GM23248 (cell line): ENCODE data around the gene APLF. TPM values are rescaled to one million over a fixed set of nuclear protein-coding genes. Genes with fewer than 3 reads are reported as not detected.

Experiments used
- DNase-seq: peaks from one replicate; pipeline ENCODE4 v3.0.0-alpha.2; 2015
- H2AFZ ChIP-seq: fragments of 200-600 bp; sonication (generic); 2 replicates; pipeline ENCODE4 v1.6.1; 2016; ENCODE audit warnings: antibody characterized with exemption
- H3F3A ChIP-seq: fragments of 200-600 bp; sonication (generic); 2 replicates; pipeline ENCODE4 v1.6.1; 2016; ENCODE audit warnings: mild to moderate bottlenecking, antibody characterized with exemption, mixed run types; ENCODE audit not compliant: insufficient read depth
- H3K27ac ChIP-seq: fragments of 200-600 bp; sonication (generic); 2 replicates; pipeline ENCODE4 v1.5.1; 2016; ENCODE audit warnings: mild to moderate bottlenecking
- H3K27me3 ChIP-seq: fragments of 200-600 bp; sonication (generic); replicated peaks from 2 replicates; pipeline ENCODE4 v1.6.1; 2016; ENCODE audit warnings: mild to moderate bottlenecking; ENCODE audit not compliant: insufficient read depth
- H3K36me3 ChIP-seq: fragments of 200-600 bp; sonication (generic); 2 replicates; pipeline ENCODE4 v1.6.1; 2016; ENCODE audit warnings: low read depth, mild to moderate bottlenecking
- H3K4me1 ChIP-seq: fragments of 200-600 bp; sonication (generic); 2 replicates; pipeline ENCODE4 v1.6.1; 2016; ENCODE audit warnings: mild to moderate bottlenecking; ENCODE audit not compliant: insufficient read depth
- H3K4me2 ChIP-seq: fragments of 200-600 bp; sonication (generic); one replicate; pipeline ENCODE4 v1.6.1; 2016; ENCODE audit warnings: mild to moderate bottlenecking; ENCODE audit not compliant: unreplicated experiment
- H3K4me3 ChIP-seq: fragments of 200-600 bp; sonication (generic); 2 replicates; pipeline ENCODE4 v1.5.1; 2016; ENCODE audit warnings: mild to moderate bottlenecking
- H3K79me2 ChIP-seq: fragments of 200-600 bp; sonication (generic); 2 replicates; pipeline ENCODE4 v1.6.1; 2016; ENCODE audit warnings: mild to moderate bottlenecking; ENCODE audit not compliant: insufficient read depth
- H3K9ac ChIP-seq: fragments of 200-600 bp; sonication (generic); 2 replicates; pipeline ENCODE4 v1.6.1; 2016; ENCODE audit warnings: mild to moderate bottlenecking
- H3K9me2 ChIP-seq: fragments of 200-600 bp; sonication (generic); 2 replicates; pipeline ENCODE4 v1.6.1; 2016; ENCODE audit warnings: mixed run types, mild to moderate bottlenecking, moderate library complexity; ENCODE audit not compliant: insufficient read depth
- H3K9me3 ChIP-seq: fragments of 200-600 bp; sonication (generic); one replicate; pipeline ENCODE4 v1.6.1; 2017; ENCODE audit warnings: low read depth
- H4K20me1 ChIP-seq: fragments of 200-600 bp; sonication (generic); 2 replicates; pipeline ENCODE4 v1.6.0; 2016; ENCODE audit not compliant: insufficient read depth
- EZH2 ChIP-seq: fragments of 200-600 bp; sonication (generic); IDR thresholded peaks from 2 replicates; pipeline ENCODE4 v1.6.1; 2018; ENCODE audit warnings: antibody characterized with exemption, mild to moderate bottlenecking; ENCODE audit not compliant: insufficient read depth, poor library complexity, severe bottlenecking
- EZH2phosphoT487 ChIP-seq: fragments of 200-600 bp; sonication (generic); IDR thresholded peaks from 2 replicates; pipeline ENCODE4 v1.6.1; 2018; ENCODE audit warnings: antibody characterized with exemption, moderate library complexity, mild to moderate bottlenecking, low read depth; ENCODE audit not compliant: insufficient read depth
- WGBS, 2 experiments: methylation state at CpG; one replicate each; pipeline ENCODE4 v1.1.6; 2015 to 2017; ENCODE audit warnings: low lambda C conversion rate in 2 of 2, low coverage in 1 of 2; ENCODE audit errors: missing lambda C conversion rate in 2 of 2; 5-methylcytosine and 5-hydroxymethylcytosine counted together
- in situ Hi-C: fragments of 300-500 bp; cut with MboI; formaldehyde crosslinking; loops from 2 replicates; pipeline ENCODE4 v1.15.0; 2020
- polyA plus RNA-seq: library from polyadenylated mRNA; unstranded; fragments of >200 nt; fragmentation: Nextera tagmentation; extraction: Ambion mirVana; gene quantifications from 2 replicates; pipeline ENCODE4 v1.2.1, GENCODE V29; 2016
- total RNA-seq: library from RNA; depleted of rRNA; stranded (reverse); fragments of >200 nt; shearing (Covaris generic); gene quantifications from 2 replicates; pipeline ENCODE4 v1.2.3, GENCODE V29; 2014

APLF gene
- total and polyA plus RNA-seq, 2 experiments from 2014 or later = 3.6 to 4.0 TPM

DNA sequence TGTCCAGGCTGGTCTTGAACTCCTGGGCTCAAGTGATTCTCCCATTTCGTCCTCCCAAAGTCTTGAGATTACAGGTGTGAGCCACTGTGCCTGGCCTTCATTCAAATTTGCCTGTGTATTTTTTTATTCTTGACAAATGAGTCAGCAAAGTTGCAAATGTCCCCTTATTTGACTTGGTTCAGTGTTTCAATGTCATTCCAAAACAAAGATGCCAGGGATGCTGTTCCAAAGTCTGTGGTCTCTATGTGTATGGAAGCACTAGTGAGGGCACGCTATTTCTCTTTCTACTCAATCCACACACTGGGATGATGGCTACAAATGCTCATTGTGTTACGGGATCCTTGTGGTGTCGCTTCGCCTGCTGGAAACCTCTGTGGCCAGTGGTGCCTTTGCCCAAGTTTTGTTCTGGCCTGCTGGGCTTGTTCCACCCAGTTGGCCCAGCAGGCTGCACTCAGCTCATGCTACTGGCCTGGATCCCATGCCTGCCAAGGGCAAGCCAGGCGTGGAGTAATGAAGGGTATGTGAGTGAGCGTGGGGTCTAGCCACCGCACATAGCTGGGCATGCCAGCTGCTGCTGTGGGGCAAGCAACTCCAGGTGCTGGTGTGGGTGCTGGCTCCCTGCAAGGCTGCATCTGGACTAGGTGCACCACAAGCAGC lies 35.9 kb upstream of the APLF start:
- Histone ChIP-seq H3K9ac (no peak overlapping the region), H2AFZ (no peak overlapping the region), H3K9me2 (no peaks in the 10 kb centered on the region), H3K79me2 (no peaks in the 10 kb centered on the region), H4K20me1 (no peaks in the 10 kb centered on the region), H3K4me1 (no peaks in the 10 kb centered on the region), H3K27ac (no peak overlapping the region), H3K4me3 (no peak overlapping the region), H3K9me3 (no peaks in the 10 kb centered on the region), H3K36me3 (no peaks in the 10 kb centered on the region), H3K4me2 (no peak overlapping the region), H3F3A (no peaks in the 10 kb centered on the region), H3K27me3 (0 out of 2 replicates have a peak, but pooled peaks cover 5% of the 10 kb centered on the region)
- no peak for DNase-seq
- WGBS, 2 experiments = 60% methylated on average over 8 of the region's 8 CpGs
- no peak for TF ChIP-seq EZH2
- no peak for TF ChIP-seq EZH2phosphoT487
- in situ Hi-C loops = no loop called here

DNA sequence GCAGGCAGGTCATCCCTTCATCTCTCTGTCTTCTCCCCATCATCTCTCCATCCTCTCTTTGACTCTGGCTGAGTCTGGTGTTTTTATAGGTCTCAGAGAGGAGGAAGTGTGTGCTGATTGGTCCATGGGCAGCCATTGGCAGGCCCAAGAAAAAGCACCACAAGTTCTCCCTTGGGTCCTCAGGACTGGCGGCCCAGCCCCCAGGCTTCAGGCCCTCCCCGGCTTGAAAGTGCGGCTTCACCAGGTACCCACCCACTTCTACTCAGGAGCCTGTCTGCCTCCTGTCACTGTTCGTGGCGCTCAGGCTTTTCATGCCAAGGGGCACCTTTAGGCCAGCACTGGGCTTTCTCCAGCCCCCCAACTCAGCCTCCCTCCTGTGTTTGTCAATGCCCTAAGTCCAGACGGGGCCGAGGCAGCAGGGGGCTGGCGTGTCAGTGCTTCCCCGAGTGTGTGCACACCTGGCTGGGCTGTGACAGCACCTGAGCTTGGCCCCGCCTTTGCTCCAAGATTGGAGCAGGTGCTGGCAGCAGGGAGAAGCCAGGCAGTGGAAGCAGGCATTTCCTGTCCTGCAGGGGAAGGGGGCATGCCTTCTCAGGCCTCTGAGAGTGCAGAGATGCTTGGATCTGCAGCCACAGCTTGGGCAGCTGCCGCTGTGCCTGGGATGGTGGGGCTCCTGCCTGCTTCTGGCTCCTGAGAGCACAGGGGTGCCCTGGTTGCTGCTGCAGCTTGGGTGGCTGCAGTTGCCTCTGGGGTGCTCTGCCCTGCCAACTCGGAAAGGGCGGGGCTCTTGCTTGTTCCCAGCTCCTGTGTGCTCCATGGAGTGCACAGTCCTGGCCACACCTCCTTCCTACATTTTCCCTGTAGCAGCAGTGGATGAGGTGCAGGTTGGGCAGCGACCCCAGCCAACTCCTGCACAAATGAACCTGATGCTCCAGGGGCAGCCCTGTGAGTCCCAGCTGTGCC lies 34.4 kb upstream of the APLF start:
- Histone ChIP-seq H3K27me3 (0 out of 2 replicates have a peak, but pooled peaks cover 5% of the 10 kb centered on the region), H3K9me3 (no peaks in the 10 kb centered on the region), H3K4me2 (no peak overlapping the region), H3K36me3 (no peaks in the 10 kb centered on the region), H3K27ac (no peak overlapping the region), H3K9me2 (no peaks in the 10 kb centered on the region), H2AFZ (no peak overlapping the region), H3K79me2 (no peaks in the 10 kb centered on the region), H3K9ac (no peak overlapping the region), H3K4me3 (no peak overlapping the region), H3K4me1 (no peaks in the 10 kb centered on the region), H4K20me1 (no peaks in the 10 kb centered on the region), H3F3A (no peaks in the 10 kb centered on the region)
- TF ChIP-seq EZH2phosphoT487 (no peak), EZH2 (no peak)
- 61 to 66% methylated on average over 13 to 14 of the region's 14 CpGs for WGBS, 2 experiments
- in situ Hi-C loops = no loop called here
- no peak for DNase-seq

DNA sequence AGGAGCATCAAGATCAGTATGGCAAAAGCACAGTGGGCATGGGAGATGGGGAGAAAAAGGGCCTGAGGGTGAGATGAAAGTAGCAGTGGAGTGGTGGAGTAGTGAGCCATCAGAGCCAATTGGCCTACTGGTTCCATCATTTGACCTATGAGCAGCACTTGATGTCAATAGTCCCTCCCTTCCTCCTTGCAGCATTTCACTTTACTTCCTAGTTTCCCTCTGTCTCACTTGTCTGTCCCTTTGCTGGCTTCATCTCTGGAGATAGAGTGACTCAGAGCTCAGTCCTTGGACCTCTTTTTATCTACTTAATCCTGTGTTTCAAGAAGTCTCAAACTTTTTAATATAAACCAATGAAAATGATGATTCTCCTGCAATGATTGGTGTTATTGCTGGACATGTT lies 32.4 kb upstream of the APLF start:
- no peaks in the 10 kb centered on the region for H3F3A ChIP-seq
- no peak for TF ChIP-seq EZH2phosphoT487
- no peak overlapping the region for H3K9ac ChIP-seq
- no peaks in the 10 kb centered on the region for H3K4me1 ChIP-seq
- H3K9me3 ChIP-seq = no peaks in the 10 kb centered on the region
- no peak for DNase-seq
- no peak overlapping the region for H3K4me3 ChIP-seq
- 0 out of 2 replicates have a peak, but pooled peaks cover 5% of the 10 kb centered on the region for H3K27me3 ChIP-seq
- H3K79me2 ChIP-seq = no peaks in the 10 kb centered on the region
- H3K4me2 ChIP-seq = no peak overlapping the region
- H2AFZ ChIP-seq = no peak overlapping the region
- in situ Hi-C loops = no loop called here
- H4K20me1 ChIP-seq = no peaks in the 10 kb centered on the region
- no peaks in the 10 kb centered on the region for H3K9me2 ChIP-seq
- H3K27ac ChIP-seq = no peak overlapping the region
- no peaks in the 10 kb centered on the region for H3K36me3 ChIP-seq

DNA sequence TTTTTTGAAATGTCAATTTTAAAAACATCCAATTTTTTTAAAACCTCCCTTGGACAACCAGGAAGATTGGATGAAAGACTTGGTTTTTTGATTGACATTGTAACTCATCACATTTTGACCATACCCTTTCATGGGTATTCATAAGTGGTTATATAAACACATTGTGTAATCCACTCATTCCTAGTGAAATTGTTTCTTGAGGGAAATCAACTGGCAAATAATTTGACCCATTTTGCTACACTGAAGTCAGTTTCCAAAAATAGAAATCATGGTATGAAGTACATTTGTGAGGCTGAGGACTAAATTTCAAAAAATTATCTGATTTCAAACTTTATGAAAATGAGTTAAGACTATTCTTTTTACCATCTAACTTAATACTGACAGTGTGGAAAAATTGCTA lies 31.8 kb upstream of the APLF start:
- Histone ChIP-seq H3K27me3 (0 out of 2 replicates have a peak, but pooled peaks cover 1% of the 10 kb centered on the region), H3K4me1 (no peaks in the 10 kb centered on the region), H2AFZ (no peak overlapping the region; the same call in 1 of the 2 replicates), H3K36me3 (no peaks in the 10 kb centered on the region), H3K9me3 (no peaks in the 10 kb centered on the region), H3K27ac (no peak overlapping the region), H3K9ac (no peak overlapping the region), H3K4me2 (no peak overlapping the region), H4K20me1 (no peaks in the 10 kb centered on the region), H3K9me2 (no peaks in the 10 kb centered on the region), H3F3A (no peaks in the 10 kb centered on the region), H3K4me3 (0 out of 2 replicates have a peak overlapping the region, but pooled peaks have one; percentile 4), H3K79me2 (no peaks in the 10 kb centered on the region)
- DNase-seq = peak; percentile 22
- no peak for TF ChIP-seq EZH2
- TF ChIP-seq EZH2phosphoT487 = no peak
- in situ Hi-C loops = no loop called here
